Measurements from ENCODE around the gene PHACTR3.

Gene PHACTR3

GRCh38 chr20:59673998-59674445, 69.7 kb downstream of the PHACTR3 start:
- no peak for DNase-seq

- no peak for DNase-seq
Observed at GRCh38 chr20:59676126-59676850, 71.9 kb downstream of the PHACTR3 start.

GRCh38 chr20:59676851-59677182, 72.5 kb downstream of the PHACTR3 start:
- no peak for DNase-seq

GRCh38 chr20:59677586-59677985, 73.2 kb downstream of the PHACTR3 start:
- DNase-seq = no peak

- no peak for DNase-seq
Observed at GRCh38 chr20:59678288-59678687, 73.9 kb downstream of the PHACTR3 start.

GRCh38 chr20:59678951-59679350, 74.6 kb downstream of the PHACTR3 start:
- DNase-seq = no peak

GRCh38 chr20:59680148-59680650, 75.9 kb downstream of the PHACTR3 start:
- DNase-seq = no peak

- no peak for DNase-seq
Observed at GRCh38 chr20:59680852-59681251, 76.5 kb downstream of the PHACTR3 start.

- DNase-seq = no peak
Observed at GRCh38 chr20:59682603-59683002, 78.3 kb downstream of the PHACTR3 start.

- DNase-seq = no peak
Observed at GRCh38 chr20:59683181-59683580, 78.8 kb downstream of the PHACTR3 start.

- no peak for DNase-seq
Observed at GRCh38 chr20:59684685-59685242, 80.4 kb downstream of the PHACTR3 start.

GRCh38 chr20:59686404-59687346, 82.3 kb downstream of the PHACTR3 start:
- DNase-seq = no peak

GRCh38 chr20:59688356-59688755, 84.0 kb downstream of the PHACTR3 start:
- no peak for DNase-seq

- DNase-seq = no peak
Observed at GRCh38 chr20:59688999-59689398, 84.7 kb downstream of the PHACTR3 start.

- DNase-seq = no peak
Observed at GRCh38 chr20:59690101-59690500, 85.8 kb downstream of the PHACTR3 start.

GRCh38 chr20:59690976-59691375, 86.6 kb downstream of the PHACTR3 start:
- no peak for DNase-seq

GRCh38 chr20:59692139-59692538, 87.8 kb downstream of the PHACTR3 start:
- DNase-seq = no peak

GRCh38 chr20:59693587-59693986, 89.2 kb downstream of the PHACTR3 start:
- DNase-seq = no peak

GRCh38 chr20:59696476-59696875, 92.1 kb downstream of the PHACTR3 start:
- no peak for DNase-seq

- DNase-seq = no peak
Observed at GRCh38 chr20:59697068-59697467, 92.7 kb downstream of the PHACTR3 start.

- no peak for DNase-seq
Observed at GRCh38 chr20:59698598-59698997, 94.3 kb downstream of the PHACTR3 start.

GRCh38 chr20:59701236-59701635, 96.9 kb downstream of the PHACTR3 start:
- DNase-seq = no peak

- DNase-seq = no peak
Observed at GRCh38 chr20:59703046-59703445, 98.7 kb downstream of the PHACTR3 start.

Data from activated naive CD4-positive, alpha-beta T cell treated with Interleukin-2 at 50 U/mL for 16 hours (primary cell).